HG02588 (cell line): Measurements from ENCODE around the gene STAB2.
"Not testable (repeated sequence)": the region's sequence is repeated elsewhere in the genome, so short reads cannot be mapped to it uniquely, and the experiment has no call there.

Experiments
- ATAC-seq: cut with Tn5 transposase; IDR thresholded peaks from one replicate; pipeline ENCODE4 v1.9.1; 2021; ENCODE audit warnings: mild to moderate bottlenecking, moderate library complexity; ENCODE audit not compliant: unreplicated experiment

The STAB2 gene

DNA sequence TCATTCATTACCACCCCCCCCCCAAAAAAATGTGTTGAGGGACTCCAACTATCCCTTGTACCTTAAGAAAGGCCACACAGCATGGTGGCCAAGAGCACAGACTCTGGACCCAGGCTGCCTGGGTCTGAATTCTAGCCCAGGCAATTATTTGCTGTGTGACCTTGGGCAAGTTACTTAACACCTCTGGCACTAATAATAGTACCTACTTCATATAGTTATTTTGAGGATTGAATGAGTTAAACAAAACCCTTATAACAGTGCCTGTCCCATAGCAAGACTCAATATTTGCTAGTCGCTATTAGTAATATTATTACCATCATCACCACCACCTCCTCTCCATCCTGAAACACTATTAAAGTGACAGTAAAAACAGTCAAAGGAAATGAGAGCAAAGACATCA, 216.8 kb downstream of the STAB2 start:
- no peak for ATAC-seq

DNA sequence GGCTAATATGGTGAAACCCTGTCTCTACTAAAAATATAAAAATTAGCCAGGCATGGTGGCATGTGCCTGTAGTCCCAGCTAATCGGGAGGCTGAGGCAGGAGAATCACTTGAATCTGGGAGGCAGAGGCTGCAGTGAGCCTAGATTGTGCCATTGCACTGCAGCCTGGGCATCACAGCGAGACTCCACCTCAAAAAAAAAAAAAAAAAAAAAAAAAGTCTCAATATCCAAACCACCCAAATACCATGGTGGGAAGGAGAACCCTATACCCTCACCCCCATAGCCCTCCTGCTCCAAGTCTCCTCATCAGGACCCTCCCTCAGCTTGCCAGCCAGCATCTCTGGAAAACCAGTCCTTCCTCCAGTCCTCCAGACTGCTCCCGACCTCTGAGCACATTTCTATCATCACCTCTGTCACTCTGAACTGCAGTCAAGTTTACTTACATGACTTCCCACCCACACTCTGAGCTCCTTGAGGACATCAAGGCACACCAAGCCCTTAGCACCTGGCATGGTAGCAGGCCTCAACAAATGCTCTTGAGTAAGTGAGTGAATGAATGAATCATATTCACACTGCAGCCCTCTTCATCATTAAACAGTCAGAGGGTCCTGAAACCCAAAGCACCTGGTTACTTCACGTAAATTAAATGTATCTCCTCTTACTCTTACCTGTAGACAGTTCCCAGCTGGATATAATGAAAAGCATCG, 218.7 kb downstream of the STAB2 start:
- ATAC-seq, result no peak

GRCh38 chr12:103806803-103807202, 219.7 kb downstream of the STAB2 start:
- no peak for ATAC-seq

- no peak for ATAC-seq
These were observed 220.6 kb downstream of the STAB2 start for GRCh38 chr12:103807561-103808238.

- no peak for ATAC-seq
These were observed 221.3 kb downstream of the STAB2 start for GRCh38 chr12:103808239-103808880.

GRCh38 chr12:103809154-103809553, 222.1 kb downstream of the STAB2 start:
- ATAC-seq, result no peak

DNA sequence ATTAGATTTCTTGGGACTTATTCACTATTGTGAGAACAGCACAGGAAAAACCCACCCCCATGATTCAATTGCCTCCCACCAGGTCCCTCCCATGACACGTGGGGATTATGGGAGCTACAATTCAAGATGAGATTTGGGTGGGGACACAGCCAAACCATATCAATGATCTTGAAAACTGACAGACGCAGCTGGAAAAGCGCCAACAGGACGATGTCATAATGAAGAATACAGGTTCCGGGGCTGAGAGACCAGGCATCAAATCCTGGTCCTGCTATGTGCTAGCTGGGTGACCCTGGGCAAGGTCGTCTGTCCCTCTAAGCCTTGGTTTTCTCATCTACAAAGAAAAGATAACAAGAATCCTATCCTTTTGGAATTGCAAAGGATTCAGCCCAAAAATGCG, 222.6 kb downstream of the STAB2 start:
- ATAC-seq, result not testable (repeated sequence)

GRCh38 chr12:103810111-103810510, 223.0 kb downstream of the STAB2 start:
- no peak for ATAC-seq

GRCh38 chr12:103811791-103812190, 224.7 kb downstream of the STAB2 start:
- no peak for ATAC-seq

DNA sequence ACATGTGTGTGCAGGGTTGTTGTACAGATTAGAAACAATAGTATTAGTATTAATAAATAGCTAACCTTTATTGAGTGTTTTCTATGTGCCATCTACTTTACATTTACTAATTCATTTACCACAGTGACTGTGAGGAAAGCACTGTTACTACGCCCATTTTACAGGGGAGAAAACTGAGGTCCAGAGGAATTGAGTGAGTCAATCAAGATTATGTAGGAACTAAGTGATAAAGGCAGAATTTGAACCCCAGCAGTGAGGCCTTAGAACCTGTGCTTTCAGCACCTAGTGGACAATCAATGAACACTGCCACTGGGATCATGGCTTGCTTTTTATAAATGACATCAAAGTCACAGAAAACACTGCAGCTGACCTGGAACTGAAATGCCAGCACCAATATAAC, 225.7 kb downstream of the STAB2 start:
- ATAC-seq, result no peak

- no peak for ATAC-seq
These were observed 226.4 kb downstream of the STAB2 start for GRCh38 chr12:103813426-103813825.

DNA sequence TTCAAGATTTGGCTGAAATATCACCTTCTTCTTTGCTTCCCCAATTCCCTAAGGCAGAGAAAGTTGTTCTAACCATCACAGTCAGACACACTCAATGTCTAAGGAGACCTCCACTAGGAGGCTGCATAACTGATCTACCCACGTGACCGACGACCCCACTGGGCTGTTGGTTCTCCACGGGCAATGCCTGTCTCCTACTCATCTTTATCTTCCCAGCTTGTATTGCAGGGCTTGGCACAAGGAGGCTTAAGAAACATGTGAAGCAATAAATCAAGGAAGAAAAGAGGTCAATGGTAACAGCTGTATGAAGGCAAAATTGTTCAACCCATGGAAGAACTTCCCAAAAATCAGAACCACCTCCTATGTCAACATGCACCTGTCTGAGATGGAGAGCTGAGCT, 226.9 kb downstream of the STAB2 start:
- ATAC-seq, result no peak

DNA sequence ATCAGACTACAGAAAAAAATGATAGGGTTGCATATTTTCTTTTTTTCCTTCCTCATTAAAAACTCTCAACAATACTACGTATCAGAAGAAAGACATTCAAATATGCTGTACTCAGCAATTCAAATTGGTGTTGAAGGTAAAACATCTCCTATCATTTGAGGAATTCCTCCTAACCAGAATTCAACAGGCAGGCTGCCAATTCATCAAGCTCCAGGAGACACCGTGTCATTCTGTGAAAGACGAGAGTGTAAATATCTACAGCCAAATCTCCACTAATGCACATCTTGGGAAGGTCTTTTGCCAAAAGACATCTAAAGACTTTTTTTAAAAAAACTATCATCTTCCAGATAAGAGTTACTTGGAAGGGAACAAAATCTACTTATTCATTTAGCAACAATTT, 227.4 kb downstream of the STAB2 start:
- ATAC-seq, result no peak
